ENCODE results near the gene SRGAP1. TPM values are rescaled to one million over a fixed set of nuclear protein-coding genes. Genes with fewer than 3 reads are reported as not detected.
"Not testable (repeated sequence)": the region's sequence is repeated elsewhere in the genome, so short reads cannot be mapped to it uniquely, and the experiment has no call there.

Gene SRGAP1
- total RNA-seq, 2 experiments from 2014 or later, result 0.02 to 0.21 TPM

- Mint-ChIP-seq H3K27ac (no peak overlapping the region), H3K27me3 (peaks cover 4% of the 10 kb centered on the region), H3K4me3 (no peak overlapping the region), H3K4me1 (no peaks in the 10 kb centered on the region), H3K36me3 (ENCODE audit: low read depth) (no peaks in the 10 kb centered on the region), H3K9me3 (ENCODE audit: low read depth) (no peaks in the 10 kb centered on the region)
- ATAC-seq, result no peak
- ChIA-PET CTCF (interaction anchor here (1.2 to 1.3 kb wide), 2 partner anchors 8 to 34 kb away, joined by 3 read pairs; no protein-coding TSS in a partner anchor), POLR2A (interaction anchor here (0.6 kb wide), 1 partner anchor 282 kb away, joined by 3 read pairs; no protein-coding TSS in a partner anchor)
- intact Hi-C loops (cut with DNase I, micrococcal nuclease), result no loop called here
- no peak for DNase-seq
Observed at GRCh38 chr12:64103825-64104740, 259.6 kb downstream of the SRGAP1 start.

GRCh38 chr12:64105026-64105425 lies 260.5 kb downstream of the SRGAP1 start:
- Mint-ChIP-seq H3K9me3 (ENCODE audit: low read depth) (no peaks in the 10 kb centered on the region), H3K27me3 (peaks cover 4% of the 10 kb centered on the region), H3K27ac (no peak overlapping the region), H3K4me3 (no peak overlapping the region), H3K4me1 (no peaks in the 10 kb centered on the region), H3K36me3 (ENCODE audit: low read depth) (no peaks in the 10 kb centered on the region)
- ATAC-seq, result no peak
- intact Hi-C loops (cut with DNase I, micrococcal nuclease), result no loop called here
- ChIA-PET POLR2A (no interaction called here), CTCF (no interaction called here)
- no peak for DNase-seq

- Mint-ChIP-seq H3K27me3 (peaks cover 9% of the 10 kb centered on the region), H3K4me3 (no peak overlapping the region), H3K27ac (no peak overlapping the region), H3K36me3 (ENCODE audit: low read depth) (no peaks in the 10 kb centered on the region), H3K4me1 (no peaks in the 10 kb centered on the region), H3K9me3 (ENCODE audit: low read depth) (no peaks in the 10 kb centered on the region)
- CTCF ChIA-PET, result no interaction called here
- no peak for DNase-seq
- POLR2A ChIA-PET, result no interaction called here
- intact Hi-C loops (cut with DNase I, micrococcal nuclease), result no loop called here
- no peak for ATAC-seq
Observed at GRCh38 chr12:64107776-64108175, 263.3 kb downstream of the SRGAP1 start.

GRCh38 chr12:64109706-64110105 lies 265.2 kb downstream of the SRGAP1 start:
- H3K36me3 Mint-ChIP-seq (ENCODE audit: low read depth), result no peaks in the 10 kb centered on the region
- no peaks in the 10 kb centered on the region for H3K9me3 Mint-ChIP-seq (ENCODE audit: low read depth)
- CTCF ChIA-PET, result interaction anchor here (0.9 kb wide), 1 partner anchor 13 kb away, joined by 3 read pairs; no protein-coding TSS in a partner anchor
- no peak overlapping the region for H3K4me3 Mint-ChIP-seq
- DNase-seq, result no peak
- intact Hi-C loops (cut with DNase I, micrococcal nuclease), result no loop called here
- POLR2A ChIA-PET, result no interaction called here
- ATAC-seq, result no peak
- H3K4me1 Mint-ChIP-seq, result no peaks in the 10 kb centered on the region
- H3K27me3 Mint-ChIP-seq, result peaks cover 9% of the 10 kb centered on the region
- no peak overlapping the region for H3K27ac Mint-ChIP-seq

GRCh38 chr12:64110864-64111263 lies 266.4 kb downstream of the SRGAP1 start:
- Mint-ChIP-seq H3K4me3 (no peak overlapping the region), H3K9me3 (ENCODE audit: low read depth) (no peaks in the 10 kb centered on the region), H3K27me3 (peaks cover 9% of the 10 kb centered on the region), H3K36me3 (ENCODE audit: low read depth) (no peaks in the 10 kb centered on the region), H3K4me1 (no peaks in the 10 kb centered on the region), H3K27ac (no peak overlapping the region)
- POLR2A ChIA-PET, result no interaction called here
- intact Hi-C loops (cut with DNase I, micrococcal nuclease), result no loop called here
- ATAC-seq (no peak), DNase-seq (no peak)
- CTCF ChIA-PET, result interaction anchor here (0.9 kb wide), 1 partner anchor 14 kb away, joined by 3 read pairs; no protein-coding TSS in a partner anchor

GRCh38 chr12:64116969-64117368 lies 272.5 kb downstream of the SRGAP1 start:
- no peak overlapping the region for H3K27ac Mint-ChIP-seq
- no peaks in the 10 kb centered on the region for H3K36me3 Mint-ChIP-seq (ENCODE audit: low read depth)
- no peak overlapping the region for H3K4me3 Mint-ChIP-seq
- no peak for DNase-seq
- ChIA-PET POLR2A (no interaction called here), CTCF (no interaction called here)
- H3K9me3 Mint-ChIP-seq (ENCODE audit: low read depth), result no peaks in the 10 kb centered on the region
- intact Hi-C loops (cut with DNase I, micrococcal nuclease), result no loop called here
- no peaks in the 10 kb centered on the region for H3K4me1 Mint-ChIP-seq
- peaks cover 18% of the 10 kb centered on the region for H3K27me3 Mint-ChIP-seq
- ATAC-seq, result no peak

GRCh38 chr12:64120568-64120967 lies 276.1 kb downstream of the SRGAP1 start:
- Mint-ChIP-seq H3K9me3 (ENCODE audit: low read depth) (no peaks in the 10 kb centered on the region), H3K36me3 (ENCODE audit: low read depth) (no peaks in the 10 kb centered on the region), H3K27me3 (peaks cover 14% of the 10 kb centered on the region), H3K4me3 (no peak overlapping the region), H3K27ac (no peak overlapping the region), H3K4me1 (no peaks in the 10 kb centered on the region)
- ChIA-PET CTCF (no interaction called here), POLR2A (no interaction called here)
- intact Hi-C loops (cut with DNase I, micrococcal nuclease), result no loop called here
- DNase-seq, result no peak
- ATAC-seq, result no peak

GRCh38 chr12:64121086-64121485 lies 276.6 kb downstream of the SRGAP1 start:
- H3K4me3 Mint-ChIP-seq; intact Hi-C loops (cut with DNase I, micrococcal nuclease); H3K4me1 Mint-ChIP-seq; POLR2A ChIA-PET; H3K9me3 Mint-ChIP-seq (ENCODE audit: low read depth); ATAC-seq; CTCF ChIA-PET; H3K27ac Mint-ChIP-seq; H3K36me3 Mint-ChIP-seq (ENCODE audit: low read depth); DNase-seq: not testable (repeated sequence)
- H3K27me3 Mint-ChIP-seq, result peaks cover 14% of the 10 kb centered on the region

- CTCF ChIA-PET, result no interaction called here
- POLR2A ChIA-PET, result no interaction called here
- Mint-ChIP-seq H3K9me3 (ENCODE audit: low read depth) (no peaks in the 10 kb centered on the region), H3K27ac (no peak overlapping the region), H3K4me1 (no peaks in the 10 kb centered on the region), H3K4me3 (no peak overlapping the region), H3K36me3 (ENCODE audit: low read depth) (no peaks in the 10 kb centered on the region), H3K27me3 (peaks cover 14% of the 10 kb centered on the region)
- no peak for ATAC-seq
- DNase-seq, result no peak
- intact Hi-C loops (cut with DNase I, micrococcal nuclease), result no loop called here
Observed at GRCh38 chr12:64122154-64122553, 277.7 kb downstream of the SRGAP1 start.

GRCh38 chr12:64122995-64123394 lies 278.5 kb downstream of the SRGAP1 start:
- no peak for DNase-seq
- peaks cover 11% of the 10 kb centered on the region for H3K27me3 Mint-ChIP-seq
- no peak overlapping the region for H3K27ac Mint-ChIP-seq
- ATAC-seq, result no peak
- CTCF ChIA-PET, result no interaction called here
- H3K4me1 Mint-ChIP-seq, result no peaks in the 10 kb centered on the region
- H3K9me3 Mint-ChIP-seq (ENCODE audit: low read depth), result no peaks in the 10 kb centered on the region
- H3K4me3 Mint-ChIP-seq, result no peak overlapping the region
- POLR2A ChIA-PET, result no interaction called here
- no peaks in the 10 kb centered on the region for H3K36me3 Mint-ChIP-seq (ENCODE audit: low read depth)
- intact Hi-C loops (cut with DNase I, micrococcal nuclease), result no loop called here

GRCh38 chr12:64123448-64123847 lies 278.9 kb downstream of the SRGAP1 start:
- H3K36me3 Mint-ChIP-seq (ENCODE audit: low read depth), result no peaks in the 10 kb centered on the region
- ATAC-seq (no peak), DNase-seq (no peak)
- POLR2A ChIA-PET, result no interaction called here
- H3K27me3 Mint-ChIP-seq, result peaks cover 10% of the 10 kb centered on the region
- H3K27ac Mint-ChIP-seq, result no peak overlapping the region
- H3K4me1 Mint-ChIP-seq, result no peaks in the 10 kb centered on the region
- intact Hi-C loops (cut with DNase I, micrococcal nuclease), result no loop called here
- no peak overlapping the region for H3K4me3 Mint-ChIP-seq
- CTCF ChIA-PET, result no interaction called here
- H3K9me3 Mint-ChIP-seq (ENCODE audit: low read depth), result no peaks in the 10 kb centered on the region

- POLR2A ChIA-PET, result no interaction called here
- no peaks in the 10 kb centered on the region for H3K36me3 Mint-ChIP-seq (ENCODE audit: low read depth)
- no peaks in the 10 kb centered on the region for H3K4me1 Mint-ChIP-seq
- H3K9me3 Mint-ChIP-seq (ENCODE audit: low read depth), result no peaks in the 10 kb centered on the region
- no peak for ATAC-seq
- no peak for DNase-seq
- CTCF ChIA-PET, result no interaction called here
- H3K27ac Mint-ChIP-seq, result no peak overlapping the region
- intact Hi-C loops (cut with DNase I, micrococcal nuclease), result no loop called here
- peaks cover 10% of the 10 kb centered on the region for H3K27me3 Mint-ChIP-seq
- no peak overlapping the region for H3K4me3 Mint-ChIP-seq
Observed at GRCh38 chr12:64124511-64125197, 280.2 kb downstream of the SRGAP1 start.

All from activated CD4-positive, alpha-beta T cell treated with anti-CD3 and anti-CD28 coated beads for 36 hours (primary cell).